ENCODE measurements around the gene KATNAL1.

The KATNAL1 gene

DNA sequence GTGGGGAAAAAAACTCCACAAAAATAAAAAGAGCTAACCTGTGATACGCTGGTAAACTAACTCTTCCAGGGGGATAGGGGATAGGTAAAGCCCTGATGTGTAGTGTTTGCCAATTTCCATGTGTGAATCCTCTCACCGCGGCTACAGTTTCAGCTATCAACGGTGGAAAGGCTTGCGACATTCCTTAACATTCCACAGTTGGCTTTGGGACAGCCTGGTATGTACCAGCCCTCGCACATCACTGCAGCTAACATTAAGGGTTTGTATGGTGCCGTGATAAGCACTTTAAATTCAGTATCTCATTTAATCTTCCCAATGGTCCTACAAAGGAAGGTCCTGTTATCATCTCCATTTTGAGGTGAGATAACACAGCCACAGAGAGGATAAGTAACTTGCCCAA is 112.4 kb downstream of the KATNAL1 start:
- TF ChIP-seq, protein P1, sequence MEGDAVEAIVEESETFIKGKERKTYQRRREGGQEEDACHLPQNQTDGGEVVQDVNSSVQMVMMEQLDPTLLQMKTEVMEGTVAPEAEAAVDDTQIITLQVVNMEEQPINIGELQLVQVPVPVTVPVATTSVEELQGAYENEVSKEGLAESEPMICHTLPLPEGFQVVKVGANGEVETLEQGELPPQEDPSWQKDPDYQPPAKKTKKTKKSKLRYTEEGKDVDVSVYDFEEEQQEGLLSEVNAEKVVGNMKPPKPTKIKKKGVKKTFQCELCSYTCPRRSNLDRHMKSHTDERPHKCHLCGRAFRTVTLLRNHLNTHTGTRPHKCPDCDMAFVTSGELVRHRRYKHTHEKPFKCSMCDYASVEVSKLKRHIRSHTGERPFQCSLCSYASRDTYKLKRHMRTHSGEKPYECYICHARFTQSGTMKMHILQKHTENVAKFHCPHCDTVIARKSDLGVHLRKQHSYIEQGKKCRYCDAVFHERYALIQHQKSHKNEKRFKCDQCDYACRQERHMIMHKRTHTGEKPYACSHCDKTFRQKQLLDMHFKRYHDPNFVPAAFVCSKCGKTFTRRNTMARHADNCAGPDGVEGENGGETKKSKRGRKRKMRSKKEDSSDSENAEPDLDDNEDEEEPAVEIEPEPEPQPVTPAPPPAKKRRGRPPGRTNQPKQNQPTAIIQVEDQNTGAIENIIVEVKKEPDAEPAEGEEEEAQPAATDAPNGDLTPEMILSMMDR (conservative IDR thresholded peaks at IDR 0.05; ENCODE audit: low read depth, low read length) = no peak
- no peak overlapping the region for H3K4me3 ChIP-seq (ENCODE audit: low read length)
- DNase-seq (ENCODE audit: low read depth) = no peak

DNA sequence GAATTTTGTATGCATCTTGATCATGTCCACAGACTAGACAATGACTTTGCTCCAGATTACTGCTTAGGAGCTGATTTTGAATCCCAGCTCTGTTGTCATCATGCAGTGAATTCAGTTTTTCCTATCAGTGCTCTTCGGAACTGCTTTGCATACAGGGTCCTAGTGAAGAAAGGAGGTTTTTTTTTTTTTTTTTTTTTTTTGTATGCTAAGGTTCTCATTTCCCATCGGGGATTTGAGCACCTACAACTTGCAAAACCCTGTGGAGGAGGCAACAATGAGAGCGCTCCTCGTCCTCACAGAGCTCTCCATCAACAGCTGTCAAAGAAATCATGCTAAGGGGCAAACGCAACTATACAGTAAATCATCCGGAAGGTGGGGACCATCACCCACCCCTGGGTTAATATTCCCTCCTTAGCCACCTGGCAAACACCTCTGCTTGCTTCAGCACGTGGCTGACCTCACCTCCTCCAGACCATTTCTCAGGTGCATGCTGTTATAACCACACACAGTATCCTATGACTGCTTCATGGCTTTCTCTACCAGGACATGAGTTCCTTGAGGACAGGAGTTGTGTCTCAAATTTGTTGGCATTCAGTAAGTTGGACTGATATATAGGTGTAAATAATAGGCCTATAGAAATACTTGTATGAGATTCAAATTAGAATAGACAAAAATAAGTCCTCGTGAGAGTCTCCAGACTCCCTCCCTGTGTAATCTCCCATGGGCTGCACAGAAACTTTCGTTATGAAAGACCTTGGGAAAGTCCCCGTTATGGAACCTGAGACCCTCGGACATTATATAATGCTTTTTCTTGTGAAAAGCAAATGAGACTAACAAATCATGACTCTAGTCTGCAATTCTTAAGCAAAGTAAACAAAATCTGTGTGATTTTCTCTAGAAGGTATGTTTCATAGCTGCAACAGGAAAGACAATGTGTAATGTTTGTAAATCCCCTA is 113.8 kb downstream of the KATNAL1 start:
- DNase-seq (ENCODE audit: low read depth) = no peak
- TF ChIP-seq, protein P1 (conservative IDR thresholded peaks at IDR 0.05; ENCODE audit: low read depth, low read length) = no peak
- no peak overlapping the region for H3K4me3 ChIP-seq (ENCODE audit: low read length)

DNA sequence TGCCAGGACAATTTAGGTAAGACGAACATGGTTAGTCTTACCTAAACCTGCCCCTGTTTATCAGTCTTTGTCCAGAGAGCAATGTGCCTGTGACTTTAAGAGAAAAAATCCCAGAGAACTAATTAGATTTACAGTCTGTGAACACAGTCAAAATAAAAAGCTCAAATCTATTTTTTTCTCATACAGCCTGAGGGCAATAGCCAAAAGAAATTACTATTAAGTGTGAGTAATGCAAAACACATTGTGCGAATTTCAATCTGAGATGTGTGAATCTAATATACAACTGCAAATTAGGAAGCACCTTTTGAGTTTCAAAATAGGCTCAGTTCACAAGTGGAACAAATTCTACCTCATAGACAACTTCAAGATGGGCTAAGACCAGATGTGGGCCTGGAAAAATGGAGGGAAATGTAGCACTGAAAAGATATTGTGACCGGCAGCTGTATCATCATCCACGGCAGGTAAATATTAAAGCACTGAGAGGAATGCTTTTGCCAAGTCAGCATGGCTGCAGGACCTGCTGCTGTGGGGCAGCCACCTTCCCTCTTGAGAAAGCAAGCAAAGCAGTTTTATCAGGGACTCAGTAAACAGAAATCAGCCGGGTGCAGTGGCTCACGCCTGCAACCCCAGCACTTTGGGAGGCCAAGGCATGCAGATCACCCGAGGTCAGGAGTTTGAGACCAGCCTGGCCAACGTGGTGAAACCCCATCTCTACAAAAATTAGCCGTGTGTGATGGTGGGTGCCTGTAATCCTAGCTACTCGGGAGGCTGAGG is 114.8 kb downstream of the KATNAL1 start:
- no peak for DNase-seq (ENCODE audit: low read depth)
- TF ChIP-seq, protein P1 (conservative IDR thresholded peaks at IDR 0.05; ENCODE audit: low read depth, low read length) = no peak
- no peak overlapping the region for H3K4me3 ChIP-seq (ENCODE audit: low read length)

DNA sequence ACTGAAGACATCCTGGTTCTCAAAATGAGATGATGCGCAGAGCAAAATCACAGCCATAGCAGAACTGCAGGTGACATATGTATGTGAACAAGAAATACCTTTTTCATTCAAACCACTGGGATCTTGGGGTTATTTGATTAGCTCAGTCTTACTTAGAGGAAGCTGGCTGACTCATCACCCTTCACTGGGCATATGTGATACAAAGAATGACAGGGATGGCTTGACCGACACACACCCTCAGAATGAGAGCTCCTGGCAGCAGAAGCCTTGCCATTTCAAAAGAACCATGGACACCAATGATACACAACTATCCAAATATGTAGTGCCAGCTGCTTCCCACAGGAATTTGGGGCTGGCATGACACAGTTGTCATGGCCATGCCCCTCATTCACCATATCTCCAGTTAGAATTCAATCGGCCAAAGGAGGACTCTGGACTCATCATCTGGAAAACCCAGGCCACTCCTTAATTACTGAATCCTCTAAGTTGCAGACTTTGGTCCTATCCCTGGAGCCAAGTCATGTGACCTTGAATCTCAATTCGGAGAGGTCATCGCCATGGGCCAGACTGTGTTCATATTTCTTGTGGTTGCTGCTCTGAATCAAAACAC is 115.8 kb downstream of the KATNAL1 start:
- DNase-seq (ENCODE audit: low read depth) = no peak
- H3K4me3 ChIP-seq (ENCODE audit: low read length) = no peak overlapping the region
- TF ChIP-seq, protein P1 (conservative IDR thresholded peaks at IDR 0.05; ENCODE audit: low read depth, low read length) = no peak

DNA sequence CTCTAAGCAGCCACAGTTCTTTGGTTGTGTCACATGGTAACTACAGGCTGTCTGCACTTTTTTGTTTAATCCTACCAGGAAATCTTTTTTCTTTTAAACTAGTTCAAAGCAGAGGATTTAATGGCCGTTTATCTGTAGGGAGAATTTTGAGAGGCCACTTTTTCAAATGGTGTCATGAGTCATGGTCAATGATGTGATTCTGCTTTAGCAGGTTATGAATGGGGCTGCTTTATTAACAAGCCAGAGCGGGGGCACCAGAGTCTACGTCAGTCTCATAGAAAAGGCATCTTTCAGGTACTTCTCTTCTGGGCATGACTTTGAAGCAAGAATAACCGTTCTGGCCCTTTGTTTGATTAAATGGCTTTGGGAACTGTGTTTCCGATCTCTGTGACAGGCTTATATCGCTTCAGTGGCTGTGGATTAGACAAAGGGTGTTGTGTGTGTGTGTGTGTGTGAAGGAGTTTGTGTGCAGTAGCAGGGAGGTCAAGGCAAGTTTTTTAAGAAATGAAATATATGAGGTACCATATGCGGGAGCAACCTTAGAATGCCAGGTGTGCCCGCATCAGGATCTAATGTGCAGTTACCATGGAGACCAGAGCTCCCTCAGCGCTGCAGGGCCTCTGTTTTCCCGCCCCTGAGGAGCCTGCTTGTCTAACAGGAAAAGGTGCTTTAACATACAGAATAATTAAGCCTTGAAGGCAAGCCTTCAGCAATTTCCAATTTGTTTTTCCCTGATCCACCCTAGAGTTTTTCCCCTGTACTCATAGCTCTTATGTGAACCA is 120.5 kb downstream of the KATNAL1 start:
- DNase-seq (ENCODE audit: low read depth) = peak; percentile 19
- TF ChIP-seq, protein P1 (conservative IDR thresholded peaks at IDR 0.05; ENCODE audit: low read depth, low read length) = no peak
- no peak overlapping the region for H3K4me3 ChIP-seq (ENCODE audit: low read length)

DNA sequence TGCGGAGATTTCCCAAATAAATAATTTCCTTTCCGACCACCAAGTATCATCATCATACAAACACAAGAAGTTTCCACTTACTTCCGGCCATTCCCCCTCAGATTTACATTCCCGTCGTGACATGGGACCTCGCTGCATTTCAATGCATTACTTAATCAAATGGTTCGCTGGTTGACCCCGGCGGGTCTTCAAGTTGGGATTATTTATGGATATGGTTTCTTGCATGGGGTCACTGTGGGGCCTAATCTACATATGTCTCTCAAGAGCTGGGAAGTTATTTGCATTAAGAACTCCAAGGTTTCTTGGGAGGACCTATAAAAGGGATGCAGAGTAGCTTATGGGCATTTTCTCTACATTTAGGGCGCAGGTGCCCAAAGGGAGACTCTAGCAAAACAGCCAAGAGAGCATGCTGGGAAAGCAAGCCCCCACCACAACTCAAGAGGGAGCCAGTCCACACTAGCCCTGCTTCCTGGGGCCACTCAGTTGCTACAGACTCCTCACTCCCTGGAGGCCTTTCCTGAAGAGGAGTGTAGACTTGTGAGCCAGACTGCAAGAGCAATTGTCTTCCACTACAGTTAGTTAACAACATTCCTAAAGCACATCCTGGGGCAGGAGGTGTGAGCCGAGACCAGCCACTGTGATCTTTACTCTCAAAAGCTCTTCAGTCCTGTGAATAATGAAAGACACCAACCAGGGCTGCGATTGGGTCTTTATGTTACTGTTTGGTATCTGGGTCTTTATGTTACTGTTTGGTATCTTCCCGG is 125.3 kb downstream of the KATNAL1 start:
- TF ChIP-seq, protein P1 (conservative IDR thresholded peaks at IDR 0.05; ENCODE audit: low read depth, low read length) = no peak
- no peak overlapping the region for H3K4me3 ChIP-seq (ENCODE audit: low read length)
- no peak for DNase-seq (ENCODE audit: low read depth)
